Measurements from ENCODE around the gene TREM1.
"Not testable (repeated sequence)": the region's sequence is repeated elsewhere in the genome, so short reads cannot be mapped to it uniquely, and the experiment has no call there.

The TREM1 gene

DNA sequence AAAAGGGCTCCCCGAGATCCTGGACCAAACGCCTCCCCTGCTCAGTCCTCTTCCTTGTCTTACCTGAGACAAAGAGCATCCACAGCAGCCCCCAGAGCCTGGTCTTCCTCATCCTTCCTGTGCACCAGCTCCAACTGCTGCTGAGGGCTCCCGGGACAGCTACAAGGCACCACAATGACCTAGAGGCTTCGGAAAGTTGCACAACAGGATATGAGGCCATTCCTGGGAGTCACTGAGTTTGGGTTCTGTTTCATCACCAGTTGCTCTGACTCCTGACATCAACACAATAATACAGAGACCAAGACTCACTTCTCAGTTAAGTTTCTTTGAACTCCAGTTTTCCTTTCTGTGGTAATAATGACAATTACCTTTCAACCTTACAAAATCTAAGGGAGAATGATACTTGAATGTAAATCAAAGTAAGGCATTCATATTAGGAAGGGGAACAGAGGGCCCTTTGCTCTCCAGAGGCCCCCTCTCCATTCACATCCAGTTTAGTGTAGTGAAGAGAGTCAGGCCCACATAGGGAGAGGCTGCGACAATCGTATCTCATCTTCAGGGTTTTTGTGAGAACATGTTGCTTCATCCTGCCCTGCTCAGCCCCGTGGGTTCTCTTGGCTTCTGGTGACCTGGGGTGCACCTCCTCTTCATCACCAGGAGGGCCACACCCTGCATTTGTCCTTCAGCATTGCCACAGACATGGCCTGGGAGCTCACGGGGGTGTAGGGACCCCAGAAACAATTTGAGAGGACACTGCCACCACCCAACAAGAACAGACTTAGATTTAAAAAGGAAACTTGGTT lies at the start of gene TREM1:
Gene TREM1 (minus strand): TSS at position 139 of the 803 bp plus-strand sequence. CDS start 27 bp downstream, at position 112.
- no peak for DNase-seq (ENCODE audit: low spot score)

- DNase-seq (ENCODE audit: low spot score): no peak
These were observed 49.5 kb upstream of the TREM1 start for GRCh38 chr6:41335943-41336342.

GRCh38 chr6:41335296-41335695 lies 48.8 kb upstream of the TREM1 start, which contains the start of gene NCR2:
Gene NCR2, plus strand, starts transcription at chr6:41335608. Its CDS starts 269 bp downstream, at chr6:41335877.
- no peak for DNase-seq (ENCODE audit: low spot score)

DNA sequence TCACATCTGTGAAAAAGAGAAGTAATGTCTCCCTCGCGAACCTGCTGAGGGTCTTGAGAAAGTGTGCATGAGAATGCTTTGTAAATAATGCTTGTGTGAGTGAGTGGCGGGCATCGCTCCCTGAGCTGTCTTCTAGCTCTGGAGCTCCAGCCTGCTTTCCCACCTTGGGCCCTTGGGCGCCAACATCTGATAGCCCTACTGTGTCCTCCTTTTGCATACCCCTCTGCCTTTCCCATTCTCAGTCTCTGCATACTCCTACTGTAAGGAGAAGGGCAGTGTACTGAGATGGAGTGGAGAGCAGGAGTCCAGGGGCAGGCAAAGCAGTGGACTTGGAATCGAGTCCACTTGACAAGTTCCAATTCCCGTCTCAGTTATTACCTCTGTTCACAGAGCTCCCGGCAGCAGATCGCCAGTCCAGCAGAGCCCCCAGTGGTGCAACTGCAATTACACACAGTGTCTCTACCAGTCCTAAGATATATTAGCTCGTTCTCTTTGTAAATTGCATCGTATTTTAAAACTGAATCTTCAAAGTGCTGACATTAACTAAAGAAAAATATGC lies 48.1 kb upstream of the TREM1 start:
- no peak for DNase-seq (ENCODE audit: low spot score)

- no peak for DNase-seq (ENCODE audit: low spot score)
These were observed 46.6 kb upstream of the TREM1 start for GRCh38 chr6:41332842-41333736.

GRCh38 chr6:41332241-41332640 lies 45.8 kb upstream of the TREM1 start:
- DNase-seq (ENCODE audit: low spot score): no peak

DNA sequence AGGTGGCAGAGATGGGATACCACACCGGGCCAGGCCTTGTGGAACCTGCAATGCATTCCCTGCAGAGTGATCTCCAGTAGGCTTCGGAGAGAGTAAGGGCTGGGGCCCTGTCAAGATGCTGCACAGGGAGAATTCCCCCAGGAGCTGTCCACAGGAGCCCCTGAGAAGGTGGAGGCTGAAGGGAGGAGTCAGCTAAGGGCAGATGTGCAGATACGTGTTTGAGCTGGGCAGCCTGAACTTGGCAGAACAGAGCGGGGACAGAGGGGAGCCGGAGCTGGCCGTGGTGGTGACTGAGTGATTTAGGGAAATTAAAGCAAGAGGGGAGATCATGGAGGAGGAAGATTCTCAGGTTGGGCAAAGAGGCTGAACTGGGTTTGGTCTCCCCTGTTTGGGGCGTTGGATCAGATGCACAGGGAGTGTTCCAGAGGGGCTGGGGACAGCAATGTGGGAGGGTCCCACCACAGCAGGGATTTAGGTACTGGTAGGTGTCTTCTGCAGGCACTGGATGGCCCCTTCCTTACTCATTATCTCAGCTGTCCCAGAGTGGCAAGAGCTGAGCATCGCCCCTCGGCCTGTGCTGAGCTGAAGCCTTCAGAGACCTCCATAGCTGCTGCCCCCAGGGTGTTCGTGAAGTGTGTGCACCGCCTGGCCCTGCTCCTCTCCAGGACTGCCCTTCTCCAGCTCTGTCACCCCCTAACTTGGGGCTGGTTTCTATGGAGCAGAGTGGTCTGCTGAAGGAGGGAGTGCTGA lies 45.1 kb upstream of the TREM1 start:
- DNase-seq (ENCODE audit: low spot score): no peak

GRCh38 chr6:41327177-41327576 lies 40.7 kb upstream of the TREM1 start:
- no peak for DNase-seq (ENCODE audit: low spot score)

DNA sequence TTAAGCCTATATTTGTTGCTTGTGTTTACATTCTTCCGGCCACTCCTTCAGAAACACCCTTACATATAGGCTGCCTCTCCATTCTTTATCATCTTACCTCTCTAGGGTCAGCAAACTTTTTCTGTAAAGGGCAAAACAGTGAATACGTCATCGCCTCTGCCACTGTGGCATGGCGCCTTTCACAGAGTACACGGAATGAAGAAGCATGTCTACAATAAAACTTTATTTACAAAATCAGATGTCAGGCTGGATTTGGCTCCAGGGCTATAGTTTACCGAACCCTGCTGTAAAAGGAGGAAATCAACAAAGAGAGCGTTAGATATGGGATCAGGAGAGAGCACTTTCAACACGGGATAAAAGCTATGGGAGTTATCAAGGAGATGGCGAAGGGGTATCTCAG lies 39.6 kb upstream of the TREM1 start:
- no peak for DNase-seq (ENCODE audit: low spot score)

- DNase-seq (ENCODE audit: low spot score): no peak
These were observed 39.1 kb upstream of the TREM1 start for GRCh38 chr6:41325446-41326066.

- DNase-seq (ENCODE audit: low spot score): no peak
These were observed 34.7 kb upstream of the TREM1 start for GRCh38 chr6:41321183-41321582.

GRCh38 chr6:41318654-41319565 lies 32.4 kb upstream of the TREM1 start:
- peak; percentile 90 for DNase-seq (ENCODE audit: low spot score)

DNA sequence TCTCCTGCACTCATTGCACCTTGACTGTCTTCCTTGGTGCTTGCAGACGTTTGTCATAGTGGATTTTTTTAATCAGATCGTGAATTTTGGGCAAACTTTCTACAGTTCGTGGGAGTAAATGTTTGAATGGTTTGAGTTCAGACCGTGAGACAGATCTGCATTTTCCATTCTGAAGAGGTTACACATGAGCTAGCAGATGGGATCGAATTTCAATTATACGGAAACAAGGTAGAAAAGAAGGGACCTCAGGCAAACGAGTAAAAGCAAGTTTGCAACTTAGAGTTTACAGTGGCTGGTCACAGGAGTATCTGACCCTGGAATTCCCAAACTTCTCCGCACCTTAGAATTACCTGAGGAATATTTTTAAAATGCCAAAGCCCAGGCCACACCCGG lies 31.8 kb upstream of the TREM1 start:
- no peak for DNase-seq (ENCODE audit: low spot score)

DNA sequence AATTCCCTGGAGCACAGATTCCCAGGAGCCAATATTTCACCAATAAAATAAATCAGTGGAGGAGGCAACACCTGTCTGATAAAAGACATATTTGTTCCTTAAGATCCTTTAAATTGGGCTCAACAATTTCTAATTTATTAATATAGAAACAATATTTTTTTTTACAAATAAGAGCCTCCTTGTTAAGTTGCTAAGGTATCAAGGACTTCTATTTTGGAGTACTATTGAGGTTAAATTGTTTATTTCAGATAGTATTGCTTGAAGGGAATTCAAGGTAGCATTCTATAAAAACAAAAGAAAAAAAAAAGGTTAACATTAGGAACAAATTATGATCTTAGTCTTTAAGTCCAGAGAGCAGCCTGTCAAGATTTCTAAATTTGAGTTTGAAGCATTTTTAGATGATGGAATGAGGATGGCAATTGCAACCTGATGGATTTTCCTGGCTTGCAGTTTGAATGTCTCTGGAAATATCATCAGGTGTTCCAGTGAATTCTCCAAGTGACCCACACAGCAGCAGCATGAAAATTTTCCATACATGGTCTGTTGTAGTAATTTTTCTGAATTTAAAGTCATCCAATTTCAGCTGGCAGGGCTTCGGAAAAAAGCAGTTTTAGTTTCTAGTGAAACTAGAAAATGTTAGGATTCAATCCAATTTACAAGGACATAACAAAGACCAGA lies 29.6 kb upstream of the TREM1 start:
- no peak for DNase-seq (ENCODE audit: low spot score)

DNA sequence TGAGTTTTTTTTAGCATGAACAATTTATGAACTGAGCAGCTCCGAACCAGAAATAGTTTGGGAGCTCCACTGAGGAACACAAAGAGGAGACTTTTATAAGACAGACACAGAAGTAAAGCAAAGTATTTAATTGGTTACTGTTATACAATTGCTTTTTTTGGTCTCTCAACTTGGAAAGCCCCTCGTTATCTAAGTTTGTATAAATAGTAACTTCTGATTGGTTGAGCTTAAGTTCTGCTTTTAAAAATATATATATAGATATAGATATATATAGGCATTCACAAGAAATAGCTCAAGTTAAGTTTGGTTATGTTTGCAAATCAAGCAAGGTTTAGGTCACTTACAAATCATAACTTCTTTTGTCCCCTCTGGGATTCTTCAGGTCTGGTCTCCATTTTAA lies 28.7 kb upstream of the TREM1 start:
- DNase-seq (ENCODE audit: low spot score): no peak

GRCh38 chr6:41306187-41306854 lies 19.8 kb upstream of the TREM1 start:
- peak; percentile 58 for DNase-seq (ENCODE audit: low spot score)

GRCh38 chr6:41302638-41303037 lies 16.2 kb upstream of the TREM1 start:
- DNase-seq (ENCODE audit: low spot score): no peak

DNA sequence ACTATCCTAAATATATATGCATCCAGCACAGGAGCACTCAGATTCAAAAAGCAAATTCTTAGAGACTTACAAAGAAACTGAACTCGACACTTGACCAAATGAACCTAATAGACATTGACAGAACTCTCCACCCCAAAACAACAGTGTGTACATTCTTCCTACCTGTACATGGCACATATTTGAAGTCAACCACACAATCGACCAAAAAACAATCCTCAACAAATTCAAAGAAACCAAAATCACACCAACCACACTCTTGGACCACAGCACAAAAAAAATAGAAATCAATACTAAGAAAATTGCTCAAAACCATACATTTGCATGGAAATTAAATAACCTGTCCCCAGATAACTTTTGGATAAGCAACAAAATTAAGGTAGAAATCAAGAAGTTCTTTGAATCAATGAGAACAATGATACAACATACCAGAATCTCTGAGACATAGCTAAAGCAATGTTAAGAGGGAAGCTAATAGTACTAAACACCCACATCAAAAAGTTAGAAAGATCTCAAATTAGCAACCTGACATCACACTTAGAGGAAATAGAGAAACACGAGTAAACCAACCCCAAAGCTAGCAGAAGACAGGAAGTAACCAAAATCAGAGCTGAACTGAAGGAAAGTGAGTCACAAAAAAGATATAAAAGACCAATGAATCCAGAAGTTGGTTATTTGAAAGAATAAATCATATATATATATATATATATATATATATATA lies 12.5 kb upstream of the TREM1 start:
- no peak for DNase-seq (ENCODE audit: low spot score)

GRCh38 chr6:41297248-41297647 lies 10.8 kb upstream of the TREM1 start:
- not testable (repeated sequence) for DNase-seq (ENCODE audit: low spot score)
